ENCODE data around the gene PSMC3.

The PSMC3 gene

GRCh38 chr11:47393163-47394049 lies 32.8 kb downstream of the PSMC3 start:
- DNase-seq = no peak

DNA sequence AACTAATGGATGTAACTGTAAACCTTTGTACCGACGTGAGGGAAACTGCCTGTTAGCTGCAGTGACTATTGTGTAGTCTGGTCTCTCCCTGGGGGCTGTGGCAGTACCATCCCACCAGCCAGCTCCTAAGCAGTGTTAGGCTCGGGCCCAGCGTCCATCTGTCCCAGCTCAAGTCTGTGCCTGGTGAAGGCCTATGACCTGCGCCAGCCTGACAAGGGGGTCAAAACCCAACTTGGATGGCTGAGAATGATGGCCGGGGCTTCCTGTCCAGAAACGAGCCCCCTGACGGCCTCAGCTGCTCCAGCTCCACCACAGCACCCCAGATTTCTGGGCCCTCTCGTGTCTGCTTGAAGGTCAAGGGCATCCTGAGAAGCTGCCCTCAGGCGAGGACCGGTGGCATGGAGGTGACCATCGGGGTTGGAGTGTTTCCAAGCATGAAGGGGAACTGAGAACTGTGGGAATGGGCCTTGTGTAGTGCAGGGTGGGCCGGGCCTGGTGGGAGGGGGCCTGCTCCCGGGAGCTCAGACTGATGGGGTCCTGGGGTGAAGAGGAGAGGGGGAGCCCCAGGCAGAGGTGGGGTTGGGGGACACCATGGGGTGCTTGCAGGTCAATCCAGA lies 33.6 kb downstream of the PSMC3 start:
- DNase-seq = no peak

DNA sequence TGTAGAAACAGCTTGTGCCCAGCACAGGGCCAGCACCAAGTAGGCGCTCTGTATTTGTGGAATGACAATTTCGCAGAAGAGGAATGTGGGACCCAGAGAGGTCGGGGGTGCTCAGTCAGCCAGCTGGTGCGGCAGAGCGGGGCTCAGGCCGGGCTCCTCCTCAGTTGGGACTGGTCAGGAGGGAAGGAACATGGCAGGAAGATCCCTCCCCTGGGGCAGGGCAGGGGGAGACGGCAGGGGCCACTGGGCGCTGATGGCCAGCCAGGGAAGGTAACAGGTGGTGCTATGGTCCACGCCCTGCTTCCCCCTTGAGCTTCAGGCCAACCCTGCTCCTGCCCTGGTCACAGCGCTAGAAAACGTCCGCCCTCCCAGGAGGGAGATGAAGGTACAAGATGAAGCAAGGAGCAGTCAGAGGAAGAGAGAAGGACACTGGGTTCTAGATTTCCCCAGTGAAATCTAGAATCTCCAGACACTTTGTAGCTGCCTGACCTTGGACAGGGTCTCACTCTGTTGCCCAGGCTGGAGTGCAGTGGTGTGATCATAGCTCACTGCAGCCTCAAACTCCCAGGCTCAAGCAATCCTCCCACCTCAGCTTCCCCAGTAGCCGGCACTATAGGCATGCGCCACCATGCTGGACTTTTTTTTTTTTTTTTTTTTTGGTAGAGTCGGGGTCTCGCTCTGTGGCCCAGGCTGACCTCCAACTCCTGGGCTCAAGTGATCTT lies 34.4 kb downstream of the PSMC3 start:
- DNase-seq = no peak

DNA sequence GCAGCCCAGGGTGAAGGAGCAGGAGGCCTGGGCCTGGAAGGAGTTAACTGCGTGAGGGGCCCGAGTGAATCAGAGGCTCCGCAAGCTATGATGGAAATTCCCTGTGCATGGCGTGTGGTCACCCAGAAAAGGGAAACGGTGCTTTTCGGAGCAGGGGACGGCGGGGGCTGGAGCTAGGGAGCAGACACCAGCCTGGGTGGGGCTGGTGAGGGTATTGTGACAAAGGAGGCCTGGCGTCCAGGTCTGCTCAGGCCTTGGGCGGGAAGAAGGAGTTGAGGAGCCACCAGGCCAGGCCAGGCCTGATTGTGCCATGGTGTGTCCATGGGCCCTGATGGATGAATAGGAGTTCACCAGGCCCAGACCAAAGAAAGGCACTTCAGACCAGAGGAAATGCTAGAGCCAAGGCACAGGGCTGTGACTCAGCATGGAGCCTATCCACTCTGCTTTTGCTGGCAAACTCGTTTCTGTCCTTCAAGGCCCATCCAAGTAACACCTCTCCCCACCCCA lies 35.1 kb downstream of the PSMC3 start:
- DNase-seq = no peak

DNA sequence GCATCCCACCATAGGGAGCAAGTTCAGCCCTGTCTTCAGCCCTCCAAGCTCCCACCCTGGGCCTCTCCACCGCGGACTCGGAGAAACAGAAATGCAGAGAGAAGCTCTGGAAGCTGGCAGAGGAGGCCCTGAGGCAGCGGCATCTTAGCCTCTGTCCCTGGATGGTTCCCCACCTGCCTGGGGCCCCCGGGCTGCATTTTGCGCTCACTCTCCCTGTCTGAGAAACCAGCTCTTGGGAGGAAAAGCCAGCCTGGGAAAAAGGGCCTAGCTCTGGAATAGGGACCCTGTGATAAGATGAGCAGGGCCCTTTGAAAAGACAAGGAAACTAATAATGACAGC lies 35.8 kb downstream of the PSMC3 start:
- no peak for DNase-seq

GRCh38 chr11:47389577-47390421 lies 36.4 kb downstream of the PSMC3 start:
- DNase-seq = no peak

- no peak for DNase-seq
These were observed 37.3 kb downstream of the PSMC3 start for GRCh38 chr11:47388697-47389576.

DNA sequence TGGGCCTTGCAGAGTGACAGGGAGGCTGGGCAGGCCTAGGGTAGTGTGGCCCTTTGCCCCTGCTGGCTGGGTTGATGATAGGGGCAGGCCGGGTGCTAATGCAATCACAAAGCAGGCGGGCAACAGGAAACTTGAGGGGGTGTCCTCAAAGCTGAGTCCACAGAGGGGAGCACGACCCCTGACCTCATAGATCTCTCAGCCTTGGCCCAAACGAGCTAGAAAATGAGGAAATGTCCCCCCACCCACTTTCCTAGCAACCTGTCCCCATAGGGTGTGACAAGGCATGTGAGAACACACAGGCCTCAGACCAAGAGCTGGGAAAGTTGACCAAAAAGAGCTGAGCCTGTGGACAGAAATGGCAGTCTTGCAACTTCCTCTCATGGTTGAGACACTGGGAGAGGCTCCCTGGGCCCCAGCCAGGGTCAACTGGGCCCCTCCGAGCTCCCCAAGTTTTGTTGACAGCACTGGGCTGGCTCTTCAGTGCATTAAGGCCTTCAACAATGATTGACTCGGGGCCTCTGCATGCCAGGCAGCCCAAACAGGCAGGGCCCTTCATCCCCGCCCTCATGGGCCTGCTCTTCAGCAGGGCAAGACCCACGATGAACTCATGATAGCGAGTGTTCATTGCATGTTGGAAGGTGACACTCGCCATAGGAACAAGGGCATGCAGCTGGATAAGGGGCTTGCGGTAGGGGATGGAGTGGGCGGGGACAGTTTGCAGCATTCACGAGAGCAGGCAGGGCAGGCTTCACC lies 38.1 kb downstream of the PSMC3 start:
- DNase-seq = no peak

- DNase-seq = no peak
These were observed 41.7 kb downstream of the PSMC3 start for GRCh38 chr11:47384498-47384897.

DNA sequence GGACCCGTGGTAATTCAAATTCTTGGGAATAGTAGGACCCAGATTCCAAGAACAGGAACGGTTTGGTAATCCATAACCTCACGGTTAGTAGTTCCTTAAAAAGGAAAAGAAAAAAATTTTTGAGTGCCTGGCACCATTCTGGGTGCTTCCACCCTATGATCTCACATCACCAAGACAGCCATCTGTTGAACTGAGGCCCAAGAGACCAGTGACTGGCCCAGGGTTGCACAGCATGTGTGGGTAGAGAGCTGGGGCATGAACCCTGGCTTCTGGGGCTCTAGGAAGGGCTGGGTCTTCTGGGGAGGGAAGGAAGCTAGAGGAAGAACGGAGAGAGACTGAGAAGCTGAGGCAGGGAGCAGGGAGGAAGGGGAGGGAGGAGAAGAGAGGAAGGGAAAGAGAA lies 43.2 kb downstream of the PSMC3 start:
- no peak for DNase-seq

DNA sequence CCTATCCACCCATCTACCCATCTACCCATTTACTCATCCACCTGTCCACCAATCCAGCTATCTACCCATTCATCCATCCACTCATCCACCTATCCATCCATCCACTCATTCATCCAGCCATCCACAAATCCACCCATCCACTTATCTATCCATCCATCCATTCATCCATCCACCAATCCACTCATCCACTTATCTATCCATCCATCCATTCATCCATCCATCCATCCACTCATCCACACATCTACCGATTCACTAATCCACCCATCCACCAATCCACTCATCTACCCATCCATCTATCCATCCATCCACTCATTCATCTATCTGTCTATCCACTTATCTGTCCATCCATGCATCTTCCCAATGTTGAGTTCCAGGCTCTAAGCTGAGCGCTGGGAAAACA lies 46.2 kb downstream of the PSMC3 start:
- DNase-seq = no peak

DNA sequence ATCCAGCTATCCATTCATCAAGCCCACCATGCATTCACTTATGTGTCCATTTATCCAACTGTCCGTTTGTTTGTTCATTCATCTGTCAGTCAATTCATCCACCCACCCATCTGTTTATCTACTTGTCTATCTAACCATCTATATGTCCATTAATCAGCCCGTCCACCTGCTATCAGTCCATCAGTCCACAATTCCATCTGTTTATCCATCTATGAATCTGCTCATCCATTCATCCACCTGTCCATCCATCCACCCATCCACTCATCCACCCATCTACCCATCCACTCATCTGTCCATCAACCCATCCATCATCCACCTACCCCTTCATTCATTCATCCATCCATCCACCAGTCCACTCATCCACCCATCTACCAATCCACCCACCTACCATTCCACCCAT lies 46.9 kb downstream of the PSMC3 start:
- DNase-seq = no peak

GRCh38 chr11:47378836-47379170 lies 47.4 kb downstream of the PSMC3 start:
- no peak for DNase-seq

DNA sequence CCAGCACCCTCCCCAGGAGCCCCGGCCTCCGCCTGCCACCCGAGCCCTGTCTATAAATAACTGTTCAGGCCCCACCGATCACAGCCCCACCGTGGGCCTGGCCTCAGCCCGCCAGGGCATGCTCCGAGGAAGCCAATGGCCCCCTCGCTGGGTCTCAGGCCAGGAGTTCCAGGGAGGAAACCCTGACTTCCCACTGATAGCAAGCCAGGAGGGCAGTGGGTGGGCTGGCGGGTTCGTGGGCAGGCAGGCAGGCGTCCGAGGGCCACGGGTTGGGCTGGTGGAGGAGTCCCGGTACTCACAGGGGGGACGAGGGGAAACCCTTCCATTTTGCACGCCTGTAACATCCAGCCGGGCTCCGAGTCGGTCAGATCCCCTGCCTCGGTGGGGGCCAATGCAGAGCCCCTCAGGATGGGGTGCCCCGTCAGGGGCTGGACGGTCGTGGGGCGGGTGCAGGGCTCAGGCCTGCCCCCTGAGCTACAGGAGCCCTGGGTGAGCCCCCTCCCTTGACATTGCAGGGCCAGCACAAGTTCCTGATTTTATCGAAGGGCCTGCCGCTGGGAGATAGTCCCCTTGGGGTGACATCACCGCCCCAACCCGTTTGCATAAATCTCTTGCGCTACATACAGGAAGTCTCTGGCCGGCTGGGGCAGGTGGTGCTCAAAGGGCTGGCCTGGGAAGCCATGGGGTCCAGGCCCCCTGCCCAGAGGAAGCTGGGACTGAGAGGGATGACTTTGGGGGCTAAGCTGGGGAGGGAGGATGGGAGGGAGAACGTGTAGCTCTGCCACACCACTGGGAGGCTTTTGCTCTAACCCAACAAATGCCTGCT lies 48.0 kb downstream of the PSMC3 start, which contains the start of gene SPI1:
SPI1 (minus strand) TSS at position 538 of the 826 bp plus-strand sequence; CDS start at position 344, 194 bp downstream.
- no peak for DNase-seq

- no peak for DNase-seq
These were observed 48.6 kb downstream of the PSMC3 start for GRCh38 chr11:47377571-47378009.

DNA sequence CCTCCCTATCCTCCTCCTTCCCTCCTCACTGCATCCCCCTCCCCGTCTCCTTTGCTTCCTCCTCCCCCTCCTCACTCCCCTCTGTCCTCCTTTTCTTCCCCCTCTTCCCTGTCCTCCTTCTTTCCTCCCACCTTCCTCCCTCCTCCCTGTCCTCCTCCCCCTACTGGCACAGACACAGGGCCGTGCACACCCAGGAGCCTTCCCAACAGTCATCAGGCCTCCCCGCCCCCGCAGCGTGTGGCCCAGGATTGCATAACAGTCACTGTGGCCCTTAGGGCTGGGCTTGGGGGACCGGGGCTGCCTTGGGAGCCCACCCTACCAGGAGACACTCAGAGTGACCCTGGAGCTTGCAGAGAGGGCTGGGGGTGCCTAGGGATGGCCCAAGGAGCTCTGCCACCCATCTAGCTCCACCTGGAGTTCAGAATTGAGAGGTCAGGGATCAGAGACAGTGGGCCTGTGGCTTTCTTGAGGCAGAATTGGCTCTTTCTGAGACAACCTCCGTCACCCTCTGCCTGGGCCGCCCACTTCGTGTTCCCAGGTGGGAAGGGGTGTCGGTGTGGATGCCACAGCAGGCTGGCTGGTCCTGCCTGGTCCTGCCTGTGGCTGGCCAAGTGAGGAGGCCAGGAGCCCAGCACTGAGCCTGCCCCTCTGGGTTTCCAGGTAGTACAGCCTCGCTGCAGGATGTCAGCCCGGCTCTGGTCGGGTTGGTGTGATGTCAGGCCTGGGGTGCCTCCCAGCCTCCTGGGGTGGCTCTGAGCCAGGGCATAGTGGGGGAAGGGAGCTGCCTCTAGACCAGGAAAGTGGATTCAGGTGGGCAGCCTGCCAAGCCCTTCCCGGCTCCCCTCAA lies 49.5 kb downstream of the PSMC3 start:
- DNase-seq = no peak

GRCh38 chr11:47376107-47376524 lies 50.1 kb downstream of the PSMC3 start:
- no peak for DNase-seq

DNA sequence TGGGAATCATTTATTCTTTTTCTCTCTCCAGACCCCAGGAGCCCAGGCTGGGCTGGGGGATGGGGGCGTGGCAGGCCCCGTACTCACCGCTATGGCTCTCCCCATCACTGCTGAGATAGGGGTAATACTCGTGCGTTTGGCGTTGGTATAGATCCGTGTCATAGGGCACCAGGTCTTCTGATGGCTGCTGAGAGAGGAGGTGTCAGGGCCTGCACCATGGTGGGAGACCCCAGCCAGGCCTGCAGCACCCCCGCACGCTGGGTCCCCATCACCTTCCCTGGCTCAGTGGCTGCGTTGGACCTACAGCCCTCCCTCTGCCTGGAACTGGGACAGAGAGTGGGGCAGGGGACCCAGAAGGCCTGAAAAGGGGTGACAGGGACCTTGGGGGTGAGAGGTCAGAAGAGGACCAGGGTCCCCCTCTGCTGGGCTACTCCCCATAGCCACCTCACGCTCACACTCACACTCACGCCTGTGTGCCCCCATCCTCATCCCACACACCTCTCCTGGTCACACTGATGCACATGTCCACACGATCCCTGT lies 50.6 kb downstream of the PSMC3 start:
- no peak for DNase-seq

GRCh38 chr11:47375020-47375419 lies 51.2 kb downstream of the PSMC3 start:
- DNase-seq = no peak

Data from T1000 (cell line).